Naive thymus-derived CD8-positive, alpha-beta T cell (primary cell): ENCODE measurements around the gene NCOA3. TPM values are rescaled to one million over a fixed set of nuclear protein-coding genes. Genes with fewer than 3 reads are reported as not detected.

ENCODE experiments used
- ATAC-seq, 2 donors: fragments of 150-1000 bp; cut with Tn5 transposase in 1 of 2; sonication (Bioruptor Pico), chemical (Tn5 transposase) in 1 of 2; 1 replicate in 1 of 2; 2 replicates in 1 of 2; pipeline ENCODE4 v1.10.0; 2021; ENCODE audit warnings: mild to moderate bottlenecking in 2 of 2, moderate library complexity in 2 of 2
- POLR2A ChIA-PET: fragments of 350-600 bp; sonication (Branson Sonifier 250); formaldehyde crosslinking; loops from one replicate; lab custom pipeline; 2021; ENCODE audit warnings: antibody characterized with exemption; lab: Charles Lee
- DNase-seq, 10 donors: peaks; one replicate each; pipeline versions ENCODE4 v3.0.0 to v3.0.0-alpha.2; 2020 to 2022
- H3K27ac Mint-ChIP-seq, 10 donors: one replicate each; pipeline ENCODE4 v1.8.0; 2020 to 2022; ENCODE audit warnings: mild to moderate bottlenecking in 10 of 10, mixed read lengths in 10 of 10, moderate library complexity in 4 of 10, inconsistent platforms in 1 of 10
- H3K27me3 Mint-ChIP-seq, 5 donors: one replicate each; pipeline ENCODE4 v1.8.0; 2021 to 2022; ENCODE audit warnings: mixed read lengths in 5 of 5
- H3K36me3 Mint-ChIP-seq, 3 donors: one replicate each; pipeline ENCODE4 v1.8.0; 2020 to 2022; ENCODE audit warnings: mixed read lengths in 3 of 3, mild to moderate bottlenecking in 2 of 3, inconsistent platforms in 1 of 3
- H3K4me1 Mint-ChIP-seq, 4 donors: one replicate each; pipeline ENCODE4 v1.8.0; 2021 to 2022; ENCODE audit warnings: mixed read lengths in 4 of 4
- H3K4me3 Mint-ChIP-seq, 10 donors: one replicate each; pipeline ENCODE4 v1.8.0; 2020 to 2022; ENCODE audit warnings: mild to moderate bottlenecking in 10 of 10, mixed read lengths in 10 of 10, moderate library complexity in 6 of 10, inconsistent platforms in 1 of 10
- H3K9me3 Mint-ChIP-seq, 9 donors: one replicate each; pipeline ENCODE4 v1.8.0; 2020 to 2022; ENCODE audit warnings: mixed read lengths in 9 of 9, mild to moderate bottlenecking in 3 of 9, inconsistent platforms in 1 of 9, moderate library complexity in 1 of 9
- polyA plus RNA-seq, 3 donors: library from polyadenylated mRNA; unstranded; fragments of 300-500 nt; fragmentation: Illumina TruSeq; gene quantifications; one replicate each; pipeline ENCODE4 v1.2.3, GENCODE V29; 2021
- total RNA-seq, 8 experiments: library from RNA in 2 of 8; stranded (reverse) in 2 of 8; gene quantifications; one replicate each; pipeline ENCODE4 v1.2.3 and lab custom pipeline; 2021 to 2026

NCOA3 gene
- total and polyA plus RNA-seq, 5 experiments from 2014 or later: 18.4 to 106 (median 27.8) TPM

DNA sequence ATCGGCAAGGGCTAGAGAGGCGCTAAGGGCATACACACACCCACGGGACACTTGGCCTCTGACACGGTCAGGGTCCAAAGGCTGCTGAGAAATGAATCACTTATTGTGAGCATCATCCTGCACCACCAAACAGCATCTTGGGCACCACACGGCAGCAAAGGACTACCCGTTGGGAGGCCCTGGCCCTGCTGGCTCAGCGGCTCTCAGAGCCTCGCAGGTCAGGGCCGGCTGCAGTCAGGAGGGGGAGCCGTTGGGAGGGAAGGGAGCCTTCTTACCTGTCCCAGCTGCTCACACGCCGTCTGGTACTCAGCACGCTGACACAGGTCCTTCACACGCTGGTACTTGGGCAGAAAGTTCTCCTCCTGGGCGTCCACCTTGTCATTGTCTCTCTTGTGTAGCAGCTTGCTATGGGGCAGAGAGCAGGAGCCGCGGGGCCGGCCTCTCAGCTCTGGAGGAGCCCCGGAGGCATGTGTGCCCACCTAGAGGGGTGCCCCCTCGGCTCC lies 174.6 kb downstream of the NCOA3 start:
- POLR2A ChIA-PET: no interaction called here
- DNase-seq (no peak), ATAC-seq (no peak)
- Mint-ChIP-seq H3K9me3 (no peaks in the 10 kb centered on the region), H3K36me3 (no peaks in the 10 kb centered on the region), H3K4me3 (no peak overlapping the region), H3K27me3 (peaks cover 0 to 1% (median 0%) of the 10 kb centered on the region in 5 donors), H3K27ac (no peak overlapping the region), H3K4me1 (peaks cover 2 to 5% (median 5%) of the 10 kb centered on the region in 4 donors)

DNA sequence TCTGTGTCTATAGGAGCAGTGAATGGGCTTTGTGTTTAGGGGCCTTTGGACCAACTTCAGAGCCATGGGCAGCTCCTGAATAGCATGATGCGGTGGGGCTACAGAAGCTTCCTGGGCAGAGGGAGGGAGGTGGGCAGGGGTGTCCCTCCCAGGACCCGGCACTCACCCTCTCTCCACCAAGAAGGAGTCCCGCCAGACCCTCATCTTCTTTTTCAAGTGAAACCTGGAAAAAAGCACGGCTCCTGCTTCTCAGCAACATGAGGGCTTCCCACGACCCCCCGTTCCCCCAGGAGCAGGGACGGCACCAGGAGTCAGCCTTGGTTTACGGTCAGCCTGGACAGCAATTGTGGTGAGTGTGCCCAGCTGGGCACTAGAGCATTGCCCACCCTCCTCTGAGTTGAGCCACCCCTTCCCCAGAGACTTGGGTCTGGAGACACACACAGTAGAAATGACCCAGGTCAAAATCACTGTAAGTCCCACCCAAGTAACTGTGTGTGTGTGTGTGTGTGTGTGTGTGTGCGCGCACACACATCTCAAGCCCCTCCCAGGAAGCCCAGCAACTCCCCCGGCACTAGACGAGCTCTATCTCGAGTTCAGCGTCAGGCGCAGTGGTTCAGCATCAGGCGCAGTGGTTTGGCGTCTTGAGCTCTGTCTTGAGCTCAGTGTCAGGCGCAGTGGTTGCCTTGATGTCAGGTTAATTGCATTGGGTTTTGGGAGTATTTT lies 175.4 kb downstream of the NCOA3 start:
- ATAC-seq (peak in 1 of 2 donors; percentile 73), DNase-seq (peak in 1 of 10 donors; percentile 29)
- no peaks in the 10 kb centered on the region for H3K36me3 Mint-ChIP-seq
- H3K4me1 Mint-ChIP-seq: peaks cover 2 to 5% (median 5%) of the 10 kb centered on the region in 4 donors
- H3K27ac Mint-ChIP-seq: no peak overlapping the region
- no peaks in the 10 kb centered on the region for H3K9me3 Mint-ChIP-seq
- H3K4me3 Mint-ChIP-seq: no peak overlapping the region
- peaks cover 0 to 1% (median 0%) of the 10 kb centered on the region in 5 donors for H3K27me3 Mint-ChIP-seq
- POLR2A ChIA-PET: no interaction called here

DNA sequence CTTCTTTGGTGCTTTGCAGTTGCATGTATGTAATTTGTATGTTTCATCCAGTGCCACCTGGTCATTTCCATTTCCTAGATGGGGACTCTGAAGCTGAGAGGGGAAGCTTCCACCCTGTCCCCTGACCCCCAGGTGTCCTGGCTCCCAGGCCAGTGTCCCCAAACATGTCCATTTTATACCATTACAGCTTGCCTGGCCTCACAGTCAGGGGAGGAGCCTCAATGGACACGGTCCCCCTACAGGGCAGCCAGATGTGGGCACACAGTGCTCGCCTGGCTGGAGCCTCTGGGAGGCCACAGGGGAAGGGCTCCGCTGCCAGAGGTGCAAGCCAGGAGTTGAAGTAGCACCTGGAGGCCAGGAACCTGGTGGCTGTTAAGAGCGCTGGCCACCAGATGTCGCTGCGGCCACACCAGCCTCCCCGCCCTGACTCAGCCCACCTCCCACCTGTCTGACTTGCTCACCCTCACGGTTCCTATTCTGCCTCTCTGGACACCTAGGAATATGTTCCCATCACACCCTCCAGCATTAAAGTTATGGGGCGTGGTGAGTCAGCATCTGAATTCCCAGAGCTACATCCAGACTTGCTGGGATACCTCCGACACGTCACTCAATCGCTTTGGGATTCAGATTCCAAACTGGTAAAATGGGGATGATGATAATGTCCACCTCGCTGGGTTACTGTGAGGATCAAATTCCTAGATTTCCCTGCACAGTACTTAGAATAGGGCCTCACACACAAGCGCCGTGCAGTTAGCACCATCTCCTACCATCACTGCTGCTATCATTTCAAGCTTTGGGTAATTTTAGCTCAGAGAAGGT lies 176.2 kb downstream of the NCOA3 start:
- peaks cover 2 to 5% (median 4%) of the 10 kb centered on the region in 4 donors for H3K4me1 Mint-ChIP-seq
- peaks cover 0 to 1% (median 0%) of the 10 kb centered on the region in 5 donors for H3K27me3 Mint-ChIP-seq
- peak overlapping the region in 3 of 10 donors; percentile 25 to 74 (median 31) for H3K27ac Mint-ChIP-seq
- no peak overlapping the region for H3K4me3 Mint-ChIP-seq
- no peaks in the 10 kb centered on the region for H3K36me3 Mint-ChIP-seq
- ATAC-seq (peak; percentile 78 to 79), DNase-seq (peak in 9 of 10 donors; percentile 24 to 59 (median 52))
- H3K9me3 Mint-ChIP-seq: no peaks in the 10 kb centered on the region
- POLR2A ChIA-PET: no interaction called here

DNA sequence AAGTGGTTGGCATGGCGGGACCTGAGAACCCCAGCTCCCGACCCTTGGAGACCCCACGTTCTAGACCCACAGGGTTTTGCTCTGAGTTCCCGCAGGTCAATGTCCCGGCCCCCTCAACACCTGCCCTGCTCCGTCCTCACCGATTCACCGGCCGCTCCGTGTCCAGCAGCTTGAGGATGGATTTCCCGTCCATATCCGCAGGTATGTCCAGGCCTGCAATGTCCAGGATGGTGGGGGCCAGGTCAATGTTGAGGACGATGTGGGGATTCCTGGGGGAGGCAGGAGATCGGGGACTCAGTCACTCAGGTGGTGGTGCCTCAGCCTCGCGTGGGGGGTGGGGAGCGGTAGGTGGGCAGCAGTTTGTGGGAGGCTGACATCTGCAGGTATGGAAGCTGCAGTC lies 176.8 kb downstream of the NCOA3 start:
- Mint-ChIP-seq H3K27me3 (peaks cover 0 to 1% (median 0%) of the 10 kb centered on the region in 5 donors), H3K36me3 (no peaks in the 10 kb centered on the region), H3K27ac (no peak overlapping the region), H3K4me3 (no peak overlapping the region), H3K9me3 (no peaks in the 10 kb centered on the region), H3K4me1 (peaks cover 2 to 5% (median 4%) of the 10 kb centered on the region in 4 donors)
- POLR2A ChIA-PET: no interaction called here
- DNase-seq (no peak), ATAC-seq (no peak)

DNA sequence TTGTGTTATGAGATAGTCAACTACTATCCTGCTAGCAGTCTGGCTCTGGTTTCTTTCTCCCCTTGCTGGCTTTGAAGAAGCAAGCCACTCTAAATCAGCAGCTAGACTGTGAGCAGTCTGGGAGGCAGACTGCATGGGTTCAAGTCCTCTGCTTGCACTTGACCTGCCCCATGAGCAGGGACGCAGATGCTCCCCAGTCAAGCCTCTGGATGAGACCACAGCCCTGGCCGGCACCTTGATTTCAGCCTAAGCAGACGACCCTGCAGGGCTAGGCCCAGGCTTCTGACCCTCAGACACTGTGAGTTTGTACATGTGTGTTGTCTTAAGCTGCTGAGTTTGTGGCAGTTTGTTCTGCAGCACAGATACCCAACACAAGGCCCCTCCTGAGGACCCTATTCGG lies 177.8 kb downstream of the NCOA3 start:
- H3K9me3 Mint-ChIP-seq: no peaks in the 10 kb centered on the region
- ATAC-seq (no peak), DNase-seq (no peak)
- H3K4me3 Mint-ChIP-seq: peak overlapping the region in 1 of 10 donors; percentile 26
- H3K27ac Mint-ChIP-seq: peak overlapping the region in 3 of 10 donors; percentile 47 to 68 (median 58)
- H3K4me1 Mint-ChIP-seq: peaks cover 2 to 5% (median 4%) of the 10 kb centered on the region in 4 donors
- POLR2A ChIA-PET: no interaction called here
- no peaks in the 10 kb centered on the region for H3K27me3 Mint-ChIP-seq
- no peaks in the 10 kb centered on the region for H3K36me3 Mint-ChIP-seq

DNA sequence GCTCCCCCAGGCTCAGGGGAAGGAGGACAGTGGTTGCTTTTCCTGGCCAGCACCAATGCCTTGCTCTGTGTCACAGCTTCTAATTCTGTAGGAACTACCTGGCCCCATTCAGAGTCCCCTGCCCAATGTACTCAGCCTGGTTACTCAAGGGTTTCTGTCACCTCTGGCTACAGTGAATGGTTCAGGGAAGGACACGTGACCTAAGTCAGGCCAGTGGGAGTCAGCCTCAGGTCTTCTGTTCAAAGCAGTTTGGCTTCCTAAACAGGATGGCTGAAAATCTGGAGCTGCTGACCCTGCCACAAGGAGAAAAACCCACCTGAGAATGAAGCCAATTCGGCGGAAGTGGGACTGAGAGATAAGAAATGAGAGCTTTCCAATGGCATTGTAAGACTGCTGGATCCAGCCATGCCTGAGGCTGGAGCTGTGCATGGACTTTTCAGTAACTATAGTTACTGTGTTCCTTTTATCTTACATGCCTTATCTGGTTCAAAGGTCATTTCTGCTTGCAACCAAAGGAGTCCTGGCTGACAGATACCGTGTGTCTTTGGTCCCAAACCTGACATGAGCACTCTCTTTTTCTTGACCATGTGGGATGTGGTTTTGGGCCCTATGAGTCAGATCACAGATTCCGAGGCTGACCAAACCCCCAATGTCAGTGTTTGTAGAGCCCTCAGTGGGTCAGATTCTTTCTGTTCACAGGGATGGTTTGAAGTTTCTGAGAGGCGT lies 179.3 kb downstream of the NCOA3 start:
- ATAC-seq (no peak), DNase-seq (no peak)
- Mint-ChIP-seq H3K9me3 (no peaks in the 10 kb centered on the region), H3K4me3 (no peak overlapping the region), H3K27me3 (no peaks in the 10 kb centered on the region), H3K27ac (no peak overlapping the region), H3K4me1 (peaks cover 2 to 5% (median 4%) of the 10 kb centered on the region in 4 donors), H3K36me3 (no peaks in the 10 kb centered on the region)
- POLR2A ChIA-PET: interaction anchor here (0.6 kb wide), 1 partner anchor 381 kb away, joined by 5 read pairs; no protein-coding TSS in a partner anchor

DNA sequence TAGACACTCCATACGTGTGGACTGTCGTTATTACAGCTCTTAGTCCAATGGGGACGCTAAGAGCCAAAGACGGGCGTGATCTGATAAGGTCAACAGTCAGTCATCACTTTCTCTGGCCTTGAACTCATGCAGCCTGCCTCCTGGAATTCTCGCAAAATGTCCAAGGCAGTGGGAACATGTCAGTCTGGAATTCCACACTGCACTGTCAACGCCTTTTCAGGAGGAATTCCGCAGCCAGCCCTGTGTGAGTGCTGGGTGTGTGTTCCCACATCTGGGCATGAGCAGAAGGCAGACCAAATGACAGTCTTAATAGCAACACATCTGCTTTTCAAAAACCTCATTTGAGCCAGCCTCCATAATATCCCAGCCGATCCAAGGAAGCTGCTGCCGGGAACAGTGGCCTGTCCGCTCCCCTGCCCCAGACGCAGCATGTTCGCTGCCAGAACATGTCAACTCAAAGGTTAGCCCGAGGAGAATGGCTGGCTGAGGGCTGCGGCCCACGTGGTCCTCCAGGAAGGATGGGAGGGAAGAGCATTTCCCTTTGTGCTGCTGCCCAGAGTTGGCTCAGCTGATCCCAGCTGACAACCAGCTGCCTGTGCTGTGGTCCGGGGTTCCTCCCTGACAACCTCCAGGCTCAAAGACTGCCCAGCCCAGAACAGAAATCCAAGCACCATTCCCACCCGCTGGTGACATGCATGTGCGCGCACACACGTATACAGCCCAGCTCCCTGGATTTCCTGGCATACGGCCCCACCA lies 180.5 kb downstream of the NCOA3 start:
- peak overlapping the region in 1 of 10 donors; percentile 19 for H3K4me3 Mint-ChIP-seq
- H3K27me3 Mint-ChIP-seq: no peaks in the 10 kb centered on the region
- H3K4me1 Mint-ChIP-seq: peaks cover 2 to 5% (median 4%) of the 10 kb centered on the region in 4 donors
- POLR2A ChIA-PET: no interaction called here
- H3K36me3 Mint-ChIP-seq: no peaks in the 10 kb centered on the region
- H3K27ac Mint-ChIP-seq: no peak overlapping the region
- ATAC-seq: no peak
- DNase-seq: no peak
- no peaks in the 10 kb centered on the region for H3K9me3 Mint-ChIP-seq

DNA sequence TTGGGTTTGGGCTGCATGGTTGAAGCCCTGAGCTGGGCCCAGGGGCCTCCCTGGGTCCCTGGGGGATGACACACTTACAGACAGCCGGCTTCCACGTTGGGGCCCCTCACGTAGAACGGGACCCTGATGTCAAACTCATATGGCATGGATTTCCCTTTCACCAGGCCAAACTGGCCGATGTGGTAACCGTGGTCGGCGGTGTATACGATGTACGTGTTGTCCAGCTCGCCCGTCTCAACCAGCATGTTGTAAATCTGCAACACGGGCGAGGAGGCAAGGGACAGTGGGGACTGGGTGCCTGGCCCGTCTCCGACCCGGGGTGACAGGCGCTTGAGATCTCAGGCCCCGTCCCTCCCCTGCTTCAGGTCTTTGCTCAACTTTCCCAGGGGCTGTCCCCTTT lies 181.2 kb downstream of the NCOA3 start:
- Mint-ChIP-seq H3K27ac (no peak overlapping the region), H3K4me1 (peaks cover 0 to 5% (median 2%) of the 10 kb centered on the region in 4 donors), H3K27me3 (peaks cover 0 to 2% (median 0%) of the 10 kb centered on the region in 5 donors), H3K9me3 (no peaks in the 10 kb centered on the region), H3K4me3 (peak overlapping the region in 1 of 10 donors; percentile 19), H3K36me3 (no peaks in the 10 kb centered on the region)
- ATAC-seq (no peak), DNase-seq (no peak)
- POLR2A ChIA-PET: no interaction called here

DNA sequence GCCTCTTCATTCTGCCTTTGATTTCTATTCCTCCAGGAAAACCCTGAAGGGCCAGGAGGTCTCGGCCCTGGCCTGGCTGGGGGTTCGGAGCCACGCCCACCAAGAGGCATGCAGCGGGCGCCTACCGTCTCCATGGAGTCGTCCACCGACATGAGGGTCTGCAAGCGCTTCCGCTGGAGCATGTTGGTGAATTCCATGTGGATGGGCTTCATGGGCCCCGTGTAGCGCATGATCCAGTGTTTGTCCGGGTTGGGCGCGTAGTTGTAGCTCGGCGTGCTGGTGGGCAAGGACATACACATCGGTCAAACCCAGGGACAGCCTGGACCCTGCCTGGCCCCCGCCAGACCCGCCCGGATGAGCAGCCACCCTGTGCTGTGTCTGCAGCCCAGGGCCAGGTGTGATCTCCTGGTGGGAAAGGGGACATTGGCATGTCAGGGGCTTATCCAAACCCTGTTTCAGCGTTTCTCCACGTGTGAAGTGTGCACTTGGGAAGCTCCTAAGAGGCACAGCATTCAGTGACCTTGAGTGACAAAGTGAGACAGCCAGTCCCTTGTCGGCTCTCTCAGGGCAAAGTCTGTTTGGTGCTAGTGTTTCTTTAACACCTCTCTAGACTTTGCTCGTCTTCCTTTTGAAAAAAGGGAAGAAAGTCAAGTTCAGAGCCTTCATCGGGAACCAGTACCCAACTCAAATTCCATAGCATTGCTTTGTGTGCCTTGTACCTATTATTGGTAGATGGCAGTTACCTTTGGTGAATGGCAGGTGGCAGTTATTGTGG lies 182.8 kb downstream of the NCOA3 start:
- no peak overlapping the region for H3K4me3 Mint-ChIP-seq

DNA sequence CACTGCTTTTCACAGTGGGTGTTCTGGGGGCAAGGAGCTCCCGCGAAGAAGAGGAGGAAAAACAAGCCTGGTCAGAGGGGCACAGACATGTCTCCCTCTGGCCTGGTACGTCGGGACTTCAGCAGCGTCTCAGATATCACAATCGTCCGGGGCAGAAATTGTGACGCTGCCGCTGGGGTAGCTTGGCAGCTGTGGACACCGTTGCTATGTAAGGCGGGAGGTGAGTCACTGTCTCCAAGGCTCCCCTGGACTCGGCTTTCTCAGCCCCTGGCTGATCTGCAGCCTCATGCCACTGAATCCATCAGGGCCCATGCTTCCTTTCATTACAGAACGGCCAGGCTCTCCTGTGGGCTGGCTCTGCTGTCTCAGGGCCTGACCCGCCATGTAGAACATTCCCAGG lies 184.9 kb downstream of the NCOA3 start:
- DNase-seq (no peak), ATAC-seq (no peak)
- Mint-ChIP-seq H3K4me3 (no peak overlapping the region), H3K27ac (no peak overlapping the region), H3K36me3 (peaks cover 0 to 16% (median 3%) of the 10 kb centered on the region in 3 donors), H3K9me3 (peaks cover 0 to 24% (median 4%) of the 10 kb centered on the region in 9 donors), H3K27me3 (peaks cover 0 to 2% (median 0%) of the 10 kb centered on the region in 5 donors), H3K4me1 (no peaks in the 10 kb centered on the region)
- POLR2A ChIA-PET: no interaction called here

More for the DNA sequence above, 182.8 kb downstream of the NCOA3 start:
- Mint-ChIP-seq H3K27me3 (peaks cover 0 to 2% (median 0%) of the 10 kb centered on the region in 5 donors), H3K9me3 (peaks cover 0 to 7% (median 0%) of the 10 kb centered on the region in 9 donors), H3K4me1 (no peaks in the 10 kb centered on the region), H3K27ac (no peak overlapping the region), H3K36me3 (no peaks in the 10 kb centered on the region)
- ATAC-seq (no peak), DNase-seq (no peak)
- POLR2A ChIA-PET: no interaction called here
